HCT116 (cell line): ENCODE data around the gene CCDC57. TPM values are rescaled to one million over a fixed set of nuclear protein-coding genes. Genes with fewer than 3 reads are reported as not detected.

Experiments used
- ATAC-seq: fragments of 200-7000 bp; cut with Tn5 transposase; 2 replicates; pipeline ENCODE4 v1.9.1; 2020; ENCODE audit warnings: mild to moderate bottlenecking, moderate library complexity
- BruUV-seq: library from RNA; stranded (reverse); fragments of 400-500 nt; replicated peaks from 2 replicates; lab custom pipeline; 2021; lab: Mats Ljungman, UMichigan
- CTCF ChIA-PET: fragments of 300-600 bp; sonication (Branson Sonifier 250); formaldehyde crosslinking; loops from one replicate; lab custom pipeline; 2021; ENCODE audit warnings: antibody characterized with exemption; lab: Charles Lee
- POLR2A ChIA-PET: fragments of 300-600, 350-600 bp; sonication (Branson Sonifier 250); formaldehyde crosslinking; loops from one replicate; lab custom pipeline; 2021; ENCODE audit warnings: antibody characterized with exemption; lab: Charles Lee
- RAD21 ChIA-PET, 2 experiments: fragments of 300-600 bp; sonication (Branson Sonifier 250); formaldehyde crosslinking; loops; one replicate each; lab custom pipeline; 2023; ENCODE audit warnings: low total read pairs in 2 of 2; ENCODE audit not compliant: uncharacterized antibody in 2 of 2, unreplicated experiment in 2 of 2, low non-redundant PET in 1 of 2; lab: Charles Lee
- DNase-seq: peaks from one replicate; pipeline ENCODE4 v3.0.0-alpha.2; 2010; ENCODE audit warnings: low read depth, low spot score
- H2AFZ ChIP-seq: fragments of 200-600 bp; shearing (Covaris generic), sonication (generic); 2 replicates; pipeline ENCODE4 v1.6.1; 2017; ENCODE audit warnings: low read depth, mixed run types, mixed read lengths, antibody characterized with exemption, low read length; ENCODE audit not compliant: poor library complexity, severe bottlenecking
- H3K27ac ChIP-seq: 2 replicates; pipeline ENCODE4 v1.5.1; 2012; ENCODE audit warnings: low read depth, low read length
- H3K27me3 ChIP-seq: fragments of 200-600 bp; sonication (generic); 2 replicates; pipeline ENCODE4 v1.6.1; 2016; ENCODE audit warnings: mixed run types, low read length, mixed read lengths; ENCODE audit not compliant: insufficient read depth
- H3K36me3 ChIP-seq, 2 experiments: fragments of 200-500 bp in 1 of 2; fragments of 200-600 bp in 1 of 2; sonication (Bioruptor generic) in 1 of 2; sonication (generic) in 1 of 2; 2 replicates each; pipeline versions ENCODE4 v1.5.1 to v1.6.1; 2014 to 2016; ENCODE audit warnings: low read length in 2 of 2, inconsistent platforms in 1 of 2, mixed read lengths in 1 of 2, mixed run types in 1 of 2; ENCODE audit not compliant: insufficient read depth in 2 of 2, control insufficient read depth in 1 of 2
- H3K4me1 ChIP-seq, 2 experiments: fragments of 200-600 bp in 1 of 2; sonication (generic) in 1 of 2; 2 replicates each; pipeline versions ENCODE4 v1.5.1 to v1.6.1; 2012 to 2017; ENCODE audit warnings: low read length in 2 of 2, inconsistent platforms in 1 of 2, mild to moderate bottlenecking in 1 of 2, mixed read lengths in 1 of 2, mixed run types in 1 of 2, moderate library complexity in 1 of 2; ENCODE audit not compliant: insufficient read depth in 2 of 2, control insufficient read depth in 1 of 2
- H3K4me2 ChIP-seq: fragments of 200-600 bp; sonication (generic); 2 replicates; pipeline ENCODE4 v1.6.1; 2017; ENCODE audit warnings: mixed run types, low read length, mixed read lengths
- H3K4me3 ChIP-seq, 2 experiments: fragments of 200-600 bp in 1 of 2; sonication (generic) in 1 of 2; replicated peaks in 1 of 2; 2 replicates each; pipeline ENCODE4 v1.5.1; 2011 to 2016; ENCODE audit warnings: low read length in 2 of 2, control low read depth in 1 of 2, low read depth in 1 of 2, mild to moderate bottlenecking in 1 of 2, mixed read lengths in 1 of 2, mixed run types in 1 of 2
- H3K79me2 ChIP-seq: fragments of 200-600 bp; sonication (generic); 2 replicates; pipeline ENCODE4 v1.6.1; 2017; ENCODE audit warnings: mild to moderate bottlenecking, mixed run types, low read length, moderate library complexity, mixed read lengths; ENCODE audit not compliant: insufficient read depth
- H3K9ac ChIP-seq: fragments of 200-600 bp; sonication (generic); 2 replicates; pipeline ENCODE4 v1.6.1; 2016; ENCODE audit warnings: low read length, mixed read lengths
- H3K9me2 ChIP-seq: fragments of 200-600 bp; sonication (generic), shearing (Covaris generic); 2 replicates; pipeline ENCODE4 v1.6.1; 2017; ENCODE audit warnings: mixed run types, mild to moderate bottlenecking, moderate library complexity; ENCODE audit not compliant: insufficient read depth
- H3K9me3 ChIP-seq, 2 experiments: fragments of 200-500 bp in 1 of 2; fragments of 200-600 bp in 1 of 2; sonication (Bioruptor generic) in 1 of 2; sonication (generic) in 1 of 2; 2 replicates each; pipeline ENCODE4 v1.6.1; 2014 to 2017; ENCODE audit warnings: low read length in 2 of 2, mixed read lengths in 2 of 2, inconsistent platforms in 1 of 2, low read depth in 1 of 2, mild to moderate bottlenecking in 1 of 2, mixed run types in 1 of 2, moderate library complexity in 1 of 2; ENCODE audit not compliant: control insufficient read depth in 1 of 2, insufficient read depth in 1 of 2
- H4K20me1 ChIP-seq: fragments of 200-600 bp; sonication (generic), shearing (Covaris generic); 2 replicates; pipeline ENCODE4 v1.6.1; 2017; ENCODE audit warnings: mixed run types, mild to moderate bottlenecking, moderate library complexity; ENCODE audit not compliant: insufficient read depth
- CBX3 ChIP-seq: IDR thresholded peaks from 2 replicates; pipeline ENCODE4 v1.6.1; 2012; ENCODE audit warnings: low read depth
- CTCF ChIP-seq, 3 experiments: fragments of 200-600 bp in 1 of 3; sonication (generic) in 1 of 3; IDR thresholded peaks in 2 of 3; conservative IDR thresholded peaks in 1 of 3; 2 replicates each; pipeline ENCODE4 v1.5.1; 2012 to 2017; ENCODE audit warnings: low read depth in 2 of 3, low read length in 2 of 3, antibody characterized with exemption in 1 of 3, borderline replicate concordance in 1 of 3, control low read depth in 1 of 3, mild to moderate bottlenecking in 1 of 3, mixed read lengths in 1 of 3, mixed run types in 1 of 3, moderate library complexity in 1 of 3; ENCODE audit not compliant: insufficient read depth in 1 of 3
- EGR1 ChIP-seq: IDR thresholded peaks from 2 replicates; pipeline ENCODE4 v1.6.1; 2012; ENCODE audit warnings: low read depth
- EZH2 ChIP-seq: fragments of 200-600 bp; sonication (generic); IDR thresholded peaks from 2 replicates; pipeline ENCODE4 v1.6.1; 2017; ENCODE audit warnings: antibody characterized with exemption, mixed run types
- EZH2phosphoT487 ChIP-seq: fragments of 200-600 bp; IDR thresholded peaks from 2 replicates; pipeline ENCODE4 v1.6.1; 2018; ENCODE audit warnings: antibody characterized with exemption, borderline replicate concordance
- FOSL1 ChIP-seq: IDR thresholded peaks from 2 replicates; pipeline ENCODE4 v1.6.1; 2012; ENCODE audit warnings: low read depth
- JUND ChIP-seq: IDR thresholded peaks from 2 replicates; pipeline ENCODE4 v1.6.1; 2012
- POLR2A ChIP-seq: IDR thresholded peaks from 2 replicates; pipeline ENCODE4 v1.7.0; 2011; ENCODE audit warnings: borderline replicate concordance; ENCODE audit not compliant: insufficient read depth, insufficient read length; ENCODE audit errors: extremely low read depth
- POLR2AphosphoS5 ChIP-seq: IDR thresholded peaks from 2 replicates; pipeline ENCODE4 v1.6.1; 2011; ENCODE audit warnings: mild to moderate bottlenecking, low read depth, low read length, moderate library complexity
- SIN3A ChIP-seq: IDR thresholded peaks from 2 replicates; pipeline ENCODE4 v1.6.1; 2012; ENCODE audit warnings: low read depth
- SP1 ChIP-seq: IDR thresholded peaks from 2 replicates; pipeline ENCODE4 v1.6.1; 2012; ENCODE audit warnings: low read depth
- SRF ChIP-seq: IDR thresholded peaks from 2 replicates; pipeline ENCODE4 v1.6.1; 2012; ENCODE audit warnings: low read depth
- TCF7L2 ChIP-seq: IDR thresholded peaks from 2 replicates; pipeline ENCODE4 v1.7.0; 2011; ENCODE audit warnings: borderline replicate concordance, inconsistent platforms; ENCODE audit not compliant: insufficient read depth, insufficient read length; ENCODE audit errors: extremely low read depth
- YY1 ChIP-seq: IDR thresholded peaks from 2 replicates; pipeline ENCODE4 v1.6.1; 2011; ENCODE audit warnings: low read length, low read depth, moderate library complexity, mild to moderate bottlenecking; ENCODE audit not compliant: insufficient replicate concordance; ENCODE audit errors: extremely low read depth
- ZNF274 ChIP-seq: fragments of 200-500 bp; sonication (Bioruptor generic); IDR thresholded peaks from 2 replicates; pipeline ENCODE4 v1.6.1; 2014; ENCODE audit warnings: mild to moderate bottlenecking, low read depth, low read length, inconsistent platforms
- intact Hi-C: fragments of 100-400 bp; cut with micrococcal nuclease; formaldehyde crosslinking; loops from 2 replicates; pipeline ENCODE4 v1.10.0; 2022
- total RNA-seq: library from RNA; stranded (reverse); gene quantifications from one replicate; pipeline ENCODE4 v1.2.1, GENCODE V29; 2021; ENCODE audit not compliant: unreplicated experiment
- TF ChIP-seq, protein P1 (sequence below): IDR thresholded peaks from 2 replicates; pipeline ENCODE4 v1.6.1; 2011; ENCODE audit warnings: mild to moderate bottlenecking, low read length, moderate library complexity; ENCODE audit not compliant: insufficient replicate concordance; ENCODE audit errors: extremely low read depth
- TF ChIP-seq, protein P2 (sequence below): IDR thresholded peaks from 2 replicates; pipeline ENCODE4 v1.6.1; 2012

The CCDC57 gene
- total RNA-seq, 1 experiment from 2014 or later, result 143 TPM

DNA sequence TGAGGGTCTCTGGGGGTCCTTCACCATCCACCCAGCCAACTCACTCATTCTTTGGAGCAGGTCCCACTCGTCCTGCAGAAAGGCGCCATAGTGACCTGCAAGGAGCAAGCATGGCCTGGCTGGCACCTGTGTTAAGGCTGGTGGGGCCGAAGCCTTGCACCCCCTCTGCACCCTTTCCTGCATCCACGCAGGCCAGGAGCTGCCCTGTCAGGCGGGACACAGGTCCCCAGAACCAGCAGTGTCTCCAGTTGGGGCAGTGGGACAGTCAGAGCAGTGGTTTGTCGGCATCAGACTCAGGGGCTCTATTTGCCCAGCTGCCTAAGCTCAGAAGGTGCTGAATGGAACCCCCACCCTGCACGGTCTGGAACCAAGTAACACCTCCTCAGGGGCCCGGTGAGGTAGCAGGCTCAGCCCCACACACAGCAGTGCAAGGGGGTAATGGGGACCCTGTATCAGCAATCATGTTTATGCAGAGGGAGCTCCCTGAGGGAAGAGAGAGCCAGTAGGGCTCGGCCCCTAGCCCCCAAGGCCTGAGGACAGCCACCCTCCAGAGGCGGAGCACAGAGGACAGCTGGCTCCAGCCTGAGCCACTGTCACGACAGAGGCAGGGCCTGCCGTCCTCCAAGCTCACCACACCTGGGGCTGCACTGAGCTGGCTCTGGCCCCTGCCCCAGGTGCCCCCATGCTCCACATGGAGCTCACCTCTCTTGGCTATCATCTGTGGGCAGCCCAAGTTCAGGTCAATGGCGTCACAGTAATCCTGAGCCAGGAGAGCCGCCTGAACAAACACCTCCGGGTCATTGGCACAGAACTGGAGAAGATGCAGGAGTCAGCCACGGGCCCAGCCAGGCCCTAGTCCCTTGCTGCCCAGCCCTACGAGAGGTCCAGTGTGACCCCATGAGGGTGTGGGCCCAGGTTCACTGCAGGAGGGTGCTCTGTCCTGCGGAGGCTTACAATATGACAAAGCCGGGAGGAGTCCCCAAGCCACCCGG lies 148.9 kb downstream of the CCDC57 start (continued):
- TF ChIP-seq, protein P1, sequence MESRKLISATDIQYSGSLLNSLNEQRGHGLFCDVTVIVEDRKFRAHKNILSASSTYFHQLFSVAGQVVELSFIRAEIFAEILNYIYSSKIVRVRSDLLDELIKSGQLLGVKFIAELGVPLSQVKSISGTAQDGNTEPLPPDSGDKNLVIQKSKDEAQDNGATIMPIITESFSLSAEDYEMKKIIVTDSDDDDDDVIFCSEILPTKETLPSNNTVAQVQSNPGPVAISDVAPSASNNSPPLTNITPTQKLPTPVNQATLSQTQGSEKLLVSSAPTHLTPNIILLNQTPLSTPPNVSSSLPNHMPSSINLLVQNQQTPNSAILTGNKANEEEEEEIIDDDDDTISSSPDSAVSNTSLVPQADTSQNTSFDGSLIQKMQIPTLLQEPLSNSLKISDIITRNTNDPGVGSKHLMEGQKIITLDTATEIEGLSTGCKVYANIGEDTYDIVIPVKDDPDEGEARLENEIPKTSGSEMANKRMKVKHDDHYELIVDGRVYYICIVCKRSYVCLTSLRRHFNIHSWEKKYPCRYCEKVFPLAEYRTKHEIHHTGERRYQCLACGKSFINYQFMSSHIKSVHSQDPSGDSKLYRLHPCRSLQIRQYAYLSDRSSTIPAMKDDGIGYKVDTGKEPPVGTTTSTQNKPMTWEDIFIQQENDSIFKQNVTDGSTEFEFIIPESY, result no peak
- no peak for TF ChIP-seq SIN3A
- no peak for TF ChIP-seq ZNF274
- no peak for TF ChIP-seq SRF
- TF ChIP-seq CBX3, result no peak

GRCh38 chr17:82062984-82063368 lies 149.7 kb downstream of the CCDC57 start:
- intact Hi-C loops, result no loop called here
- ATAC-seq (no peak), DNase-seq (no peak)
- Histone ChIP-seq H3K9ac (no peak overlapping the region), H3K36me3 (peaks cover 15 to 59% of the 10 kb centered on the region in 2 experiments), H3K4me1 (peaks cover 11 to 22% of the 10 kb centered on the region in 2 experiments; a peak in 3 of 4 replicates), H3K27ac (peak overlapping the region; percentile 19; the same call in 1 of the 2 replicates), H2AFZ (no peak overlapping the region), H3K79me2 (peaks cover 35% of the 10 kb centered on the region), H3K9me3 (no peaks in the 10 kb centered on the region), H4K20me1 (no peaks in the 10 kb centered on the region; the same call in 1 of the 2 replicates), H3K9me2 (no peaks in the 10 kb centered on the region), H3K27me3 (no peaks in the 10 kb centered on the region), H3K4me3 (no peak overlapping the region), H3K4me2 (no peak overlapping the region)
- ChIA-PET RAD21 (no interaction called here), POLR2A (no interaction called here), CTCF (no interaction called here)
- no TSS peak for BruUV-seq
- TF ChIP-seq EZH2 (no peak), EZH2phosphoT487 (no peak), SP1 (no peak), FOSL1 (no peak), EGR1 (no peak), CTCF (IDR thresholded peaks at IDR 0.05 in 2 of 3, conservative IDR thresholded peaks at IDR 0.05 in 1 of 3; ENCODE audit: borderline replicate concordance in 1 of 3, insufficient read depth in 1 of 3, low read depth in 2 of 3, low read length in 2 of 3) (no peak), SIN3A (no peak), ZNF274 (no peak), YY1 (no peak), JUND (no peak), POLR2A (no peak), POLR2AphosphoS5 (no peak), CBX3 (no peak), TCF7L2 (no peak)
- TF ChIP-seq, protein P2, sequence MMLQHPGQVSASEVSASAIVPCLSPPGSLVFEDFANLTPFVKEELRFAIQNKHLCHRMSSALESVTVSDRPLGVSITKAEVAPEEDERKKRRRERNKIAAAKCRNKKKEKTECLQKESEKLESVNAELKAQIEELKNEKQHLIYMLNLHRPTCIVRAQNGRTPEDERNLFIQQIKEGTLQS, result no peak
- TF ChIP-seq, protein P1, result no peak
